Right lobe of liver (tissue), 4 donors: Measurements from ENCODE around the gene PSMB7.

ENCODE experiments used
- POLR2A ChIP-seq: fragments of 450-650 bp; IDR thresholded peaks from one replicate; pipeline ENCODE4 v1.6.1; 2017; ENCODE audit warnings: antibody characterized with exemption, mild to moderate bottlenecking
- TF ChIP-seq, protein P1 (sequence below), 4 donors: fragments of 200-600 bp in 3 of 4; fragments of 450-650 bp in 1 of 4; IDR thresholded peaks; one replicate each; pipeline versions ENCODE4 v1.5.1 to v1.8.0; 2016 to 2022; ENCODE audit warnings: antibody characterized with exemption in 4 of 4, mild to moderate bottlenecking in 2 of 4
- donor health status: DM: no; HTN: no; CAD: no.
- donor health status: DM: no; HTN: no; CAD: no.
- donor health status: DM: no; HTN: yes; CAD: no.

DNA sequence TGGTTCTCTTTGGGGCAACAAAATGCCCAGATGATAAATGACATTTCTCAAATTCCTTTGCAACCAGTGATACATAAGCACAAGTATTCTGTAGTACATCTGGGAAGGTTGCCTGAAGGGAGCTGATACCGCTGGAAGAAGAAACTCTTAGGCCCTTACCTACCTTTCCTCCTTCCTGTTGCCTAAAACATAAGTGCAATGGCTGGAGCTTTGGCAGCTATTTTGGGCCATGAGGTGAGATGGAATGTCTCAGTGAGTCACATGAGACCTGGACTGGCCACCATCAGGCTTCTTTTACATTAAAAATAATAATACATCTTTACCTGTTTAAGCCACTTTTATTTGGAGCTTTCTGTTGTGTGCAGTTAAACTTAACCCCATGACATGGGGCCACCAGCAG lies 23.8 kb upstream of the PSMB7 start:
- TF ChIP-seq, protein P1, sequence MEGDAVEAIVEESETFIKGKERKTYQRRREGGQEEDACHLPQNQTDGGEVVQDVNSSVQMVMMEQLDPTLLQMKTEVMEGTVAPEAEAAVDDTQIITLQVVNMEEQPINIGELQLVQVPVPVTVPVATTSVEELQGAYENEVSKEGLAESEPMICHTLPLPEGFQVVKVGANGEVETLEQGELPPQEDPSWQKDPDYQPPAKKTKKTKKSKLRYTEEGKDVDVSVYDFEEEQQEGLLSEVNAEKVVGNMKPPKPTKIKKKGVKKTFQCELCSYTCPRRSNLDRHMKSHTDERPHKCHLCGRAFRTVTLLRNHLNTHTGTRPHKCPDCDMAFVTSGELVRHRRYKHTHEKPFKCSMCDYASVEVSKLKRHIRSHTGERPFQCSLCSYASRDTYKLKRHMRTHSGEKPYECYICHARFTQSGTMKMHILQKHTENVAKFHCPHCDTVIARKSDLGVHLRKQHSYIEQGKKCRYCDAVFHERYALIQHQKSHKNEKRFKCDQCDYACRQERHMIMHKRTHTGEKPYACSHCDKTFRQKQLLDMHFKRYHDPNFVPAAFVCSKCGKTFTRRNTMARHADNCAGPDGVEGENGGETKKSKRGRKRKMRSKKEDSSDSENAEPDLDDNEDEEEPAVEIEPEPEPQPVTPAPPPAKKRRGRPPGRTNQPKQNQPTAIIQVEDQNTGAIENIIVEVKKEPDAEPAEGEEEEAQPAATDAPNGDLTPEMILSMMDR (IDR thresholded peaks at IDR 0.05), result no peak
- no peak for TF ChIP-seq POLR2A
